DOHH2 (cell line): ENCODE data around the gene AKT2.

Experiments
- EZH2phosphoT487 ChIP-seq: fragments of 200-600 bp; sonication (generic); IDR thresholded peaks from 2 replicates; pipeline ENCODE4 v1.6.1; 2017; ENCODE audit warnings: borderline replicate concordance, mild to moderate bottlenecking, antibody characterized with exemption, low read length, moderate library complexity, mixed read lengths
- TF ChIP-seq, protein P1 (sequence below): fragments of 200-600 bp; sonication (generic); IDR thresholded peaks from one replicate; pipeline ENCODE4 v1.5.1; 2014; ENCODE audit warnings: antibody characterized with exemption, mild to moderate bottlenecking, low read depth, low read length; ENCODE audit not compliant: poor library complexity, severe bottlenecking

DNA sequence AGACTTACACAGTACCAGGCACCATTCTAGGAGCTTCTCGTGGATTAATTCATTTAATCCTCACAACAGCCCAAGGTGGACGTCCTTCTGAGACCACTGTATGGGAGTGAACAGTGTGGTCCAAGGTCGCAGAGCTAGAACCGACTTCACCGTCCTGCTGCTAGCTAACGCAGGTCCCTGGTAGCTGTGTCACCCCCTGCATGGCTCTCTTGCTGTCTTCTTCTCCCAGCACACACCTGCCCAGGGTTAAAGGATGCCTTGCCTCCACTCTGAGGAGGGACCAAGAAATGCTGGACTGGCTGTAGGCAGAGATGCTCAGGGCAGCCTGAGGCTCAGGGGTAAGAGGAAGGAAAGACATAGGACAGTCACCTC is 3.0 kb downstream of the AKT2 start:
- TF ChIP-seq, protein P1, sequence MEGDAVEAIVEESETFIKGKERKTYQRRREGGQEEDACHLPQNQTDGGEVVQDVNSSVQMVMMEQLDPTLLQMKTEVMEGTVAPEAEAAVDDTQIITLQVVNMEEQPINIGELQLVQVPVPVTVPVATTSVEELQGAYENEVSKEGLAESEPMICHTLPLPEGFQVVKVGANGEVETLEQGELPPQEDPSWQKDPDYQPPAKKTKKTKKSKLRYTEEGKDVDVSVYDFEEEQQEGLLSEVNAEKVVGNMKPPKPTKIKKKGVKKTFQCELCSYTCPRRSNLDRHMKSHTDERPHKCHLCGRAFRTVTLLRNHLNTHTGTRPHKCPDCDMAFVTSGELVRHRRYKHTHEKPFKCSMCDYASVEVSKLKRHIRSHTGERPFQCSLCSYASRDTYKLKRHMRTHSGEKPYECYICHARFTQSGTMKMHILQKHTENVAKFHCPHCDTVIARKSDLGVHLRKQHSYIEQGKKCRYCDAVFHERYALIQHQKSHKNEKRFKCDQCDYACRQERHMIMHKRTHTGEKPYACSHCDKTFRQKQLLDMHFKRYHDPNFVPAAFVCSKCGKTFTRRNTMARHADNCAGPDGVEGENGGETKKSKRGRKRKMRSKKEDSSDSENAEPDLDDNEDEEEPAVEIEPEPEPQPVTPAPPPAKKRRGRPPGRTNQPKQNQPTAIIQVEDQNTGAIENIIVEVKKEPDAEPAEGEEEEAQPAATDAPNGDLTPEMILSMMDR: no peak
- TF ChIP-seq EZH2phosphoT487: no peak
